CD14-positive monocyte (primary cell): Measurements from ENCODE around the gene MLLT1. TPM values are rescaled to one million over a fixed set of nuclear protein-coding genes. Genes with fewer than 3 reads are reported as not detected.

Experiments used
- DNase-seq, 3 donors: peaks; one replicate each; pipeline ENCODE4 v3.0.0-alpha.2; 2011 to 2022
- H2AFZ ChIP-seq: 2 replicates; pipeline ENCODE4 v1.6.0; 2012; ENCODE audit warnings: mild to moderate bottlenecking, low read depth, low read length, inconsistent platforms; ENCODE audit not compliant: insufficient read depth, poor library complexity, severe bottlenecking
- H3K27ac ChIP-seq, 2 donors: 1 replicate in 1 of 2; 2 replicates in 1 of 2; pipeline ENCODE4 v1.5.1; 2012 to 2013; ENCODE audit warnings: low read length in 2 of 2, control low read depth in 1 of 2, inconsistent platforms in 1 of 2, low read depth in 1 of 2, mild to moderate bottlenecking in 1 of 2
- H3K27me3 ChIP-seq, 2 donors: one replicate each; pipeline versions ENCODE4 v1.6.0 to v1.6.1; 2011 to 2013; ENCODE audit warnings: low read length in 2 of 2; ENCODE audit not compliant: control insufficient read depth in 2 of 2, insufficient read depth in 2 of 2
- H3K36me3 ChIP-seq, 2 donors: replicated peaks in 1 of 2; 1 replicate in 1 of 2; 2 replicates in 1 of 2; pipeline versions ENCODE4 v1.5.1 to v1.6.1; 2012 to 2013; ENCODE audit warnings: low read length in 2 of 2, control low read depth in 1 of 2, inconsistent platforms in 1 of 2, mild to moderate bottlenecking in 1 of 2; ENCODE audit not compliant: insufficient read depth in 2 of 2, control insufficient read depth in 1 of 2
- H3K4me1 ChIP-seq, 2 donors: 1 replicate in 1 of 2; 2 replicates in 1 of 2; pipeline versions ENCODE4 v1.5.1 to v1.6.1; 2012 to 2013; ENCODE audit warnings: low read length in 2 of 2, control low read depth in 1 of 2, inconsistent platforms in 1 of 2, mild to moderate bottlenecking in 1 of 2, moderate library complexity in 1 of 2; ENCODE audit not compliant: insufficient read depth in 2 of 2, control insufficient read depth in 1 of 2
- H3K4me2 ChIP-seq: replicated peaks from 2 replicates; pipeline ENCODE3; 2012; ENCODE audit warnings: low read length, moderate library complexity, mild to moderate bottlenecking; ENCODE audit not compliant: poor library complexity, severe bottlenecking; ENCODE audit errors: extremely low read depth
- H3K4me3 ChIP-seq, 3 experiments: fragments of 200-600 bp in 1 of 3; sonication (generic) in 1 of 3; replicated peaks in 1 of 3; 1 replicate in 2 of 3; 2 replicates in 1 of 3; pipeline ENCODE4 v1.5.1; 2011 to 2013; ENCODE audit warnings: low read length in 3 of 3, mild to moderate bottlenecking in 3 of 3, control low read depth in 2 of 3, low read depth in 2 of 3, inconsistent platforms in 1 of 3, moderate library complexity in 1 of 3
- H3K79me2 ChIP-seq: 2 replicates; pipeline ENCODE4 v1.6.0; 2012; ENCODE audit warnings: mild to moderate bottlenecking, control low read depth, inconsistent platforms, low read length, moderate library complexity; ENCODE audit not compliant: insufficient read depth
- H3K9ac ChIP-seq: 2 replicates; pipeline ENCODE4 v1.6.0; 2017; ENCODE audit warnings: low read length, mild to moderate bottlenecking; ENCODE audit not compliant: insufficient read depth, poor library complexity, severe bottlenecking
- H3K9me3 ChIP-seq, 2 donors: replicated peaks in 1 of 2; 1 replicate in 1 of 2; 2 replicates in 1 of 2; pipeline versions ENCODE4 v1.5.1 to v1.6.1; 2012 to 2013; ENCODE audit warnings: low read length in 2 of 2, control low read depth in 1 of 2; ENCODE audit not compliant: control insufficient read depth in 1 of 2, insufficient read depth in 1 of 2
- H4K20me1 ChIP-seq: 2 replicates; pipeline ENCODE4 v1.6.0; 2012; ENCODE audit warnings: mild to moderate bottlenecking, low read length, control low read depth, moderate library complexity; ENCODE audit not compliant: insufficient read depth
- H3K27ac Mint-ChIP-seq, 7 donors: one replicate each; pipeline ENCODE4 v1.8.0; 2020; ENCODE audit warnings: mild to moderate bottlenecking in 7 of 7, mixed read lengths in 7 of 7, moderate library complexity in 6 of 7, inconsistent platforms in 2 of 7
- H3K27me3 Mint-ChIP-seq, 3 donors: one replicate each; pipeline ENCODE4 v1.8.0; 2021 to 2022; ENCODE audit warnings: low read depth in 3 of 3, mild to moderate bottlenecking in 3 of 3, mixed read lengths in 3 of 3, moderate library complexity in 3 of 3, inconsistent platforms in 1 of 3
- H3K36me3 Mint-ChIP-seq, 2 donors: one replicate each; pipeline ENCODE4 v1.8.0; 2020; ENCODE audit warnings: mixed read lengths in 2 of 2, inconsistent platforms in 1 of 2, mild to moderate bottlenecking in 1 of 2
- H3K4me1 Mint-ChIP-seq: one replicate; pipeline ENCODE4 v1.8.0; 2020; ENCODE audit warnings: mild to moderate bottlenecking, mixed read lengths
- H3K4me3 Mint-ChIP-seq, 2 donors: one replicate each; pipeline ENCODE4 v1.8.0; 2020; ENCODE audit warnings: mild to moderate bottlenecking in 2 of 2, mixed read lengths in 2 of 2, moderate library complexity in 1 of 2
- H3K9me3 Mint-ChIP-seq, 7 donors: one replicate each; pipeline ENCODE4 v1.8.0; 2020 to 2022; ENCODE audit warnings: mixed read lengths in 7 of 7, mild to moderate bottlenecking in 6 of 7, moderate library complexity in 6 of 7, inconsistent platforms in 2 of 7
- WGBS: methylation state at CpG from one replicate; pipeline ENCODE4 v1.1.5; 2013; ENCODE audit warnings: missing lambda C conversion rate; ENCODE audit not compliant: insufficient coverage; 5-methylcytosine and 5-hydroxymethylcytosine counted together
- intact Hi-C, 2 donors: fragments of 100-400 bp; cut with micrococcal nuclease; formaldehyde crosslinking; loops; one replicate each; pipeline versions ENCODE4 v1.15.0 to v1.15.1; 2023
- polyA plus RNA-seq, 3 donors: library from polyadenylated mRNA; depleted of rRNA in 1 of 3; unstranded in 2 of 3; stranded (reverse) in 1 of 3; fragments of 300-500 nt in 2 of 3; fragments of >200 nt in 1 of 3; fragmentation: Illumina TruSeq in 2 of 3; gene quantifications; 1 replicate in 2 of 3; 2 replicates in 1 of 3; pipeline ENCODE4 v1.2.3, GENCODE V29; 2012 to 2021
- TF ChIP-seq, protein P1 (sequence below): fragments of 200-600 bp; IDR thresholded peaks from one replicate; pipeline ENCODE4 v1.8.0; 2022; ENCODE audit warnings: antibody characterized with exemption, mild to moderate bottlenecking

MLLT1 gene
- polyA plus RNA-seq, 3 donors, result 0.65 to 17.3 (median 0.99) TPM

- Histone ChIP-seq H3K27me3 (no peaks in the 10 kb centered on the region), H3K79me2 (no peaks in the 10 kb centered on the region), H3K9me3 (no peaks in the 10 kb centered on the region), H4K20me1 (peaks cover 22% of the 10 kb centered on the region), H3K9ac (no peak overlapping the region), H2AFZ (no peak overlapping the region), H3K4me3 (no peak overlapping the region), H3K4me2 (no peak overlapping the region), H3K4me1 (no peaks in the 10 kb centered on the region), H3K27ac (no peak overlapping the region), H3K36me3 (peaks cover 50 to 71% of the 10 kb centered on the region in 2 donors)
- TF ChIP-seq, protein P1, sequence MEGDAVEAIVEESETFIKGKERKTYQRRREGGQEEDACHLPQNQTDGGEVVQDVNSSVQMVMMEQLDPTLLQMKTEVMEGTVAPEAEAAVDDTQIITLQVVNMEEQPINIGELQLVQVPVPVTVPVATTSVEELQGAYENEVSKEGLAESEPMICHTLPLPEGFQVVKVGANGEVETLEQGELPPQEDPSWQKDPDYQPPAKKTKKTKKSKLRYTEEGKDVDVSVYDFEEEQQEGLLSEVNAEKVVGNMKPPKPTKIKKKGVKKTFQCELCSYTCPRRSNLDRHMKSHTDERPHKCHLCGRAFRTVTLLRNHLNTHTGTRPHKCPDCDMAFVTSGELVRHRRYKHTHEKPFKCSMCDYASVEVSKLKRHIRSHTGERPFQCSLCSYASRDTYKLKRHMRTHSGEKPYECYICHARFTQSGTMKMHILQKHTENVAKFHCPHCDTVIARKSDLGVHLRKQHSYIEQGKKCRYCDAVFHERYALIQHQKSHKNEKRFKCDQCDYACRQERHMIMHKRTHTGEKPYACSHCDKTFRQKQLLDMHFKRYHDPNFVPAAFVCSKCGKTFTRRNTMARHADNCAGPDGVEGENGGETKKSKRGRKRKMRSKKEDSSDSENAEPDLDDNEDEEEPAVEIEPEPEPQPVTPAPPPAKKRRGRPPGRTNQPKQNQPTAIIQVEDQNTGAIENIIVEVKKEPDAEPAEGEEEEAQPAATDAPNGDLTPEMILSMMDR, result no peak
- H3K36me3 Mint-ChIP-seq, result peaks cover 22 to 51% of the 10 kb centered on the region in 2 donors
- intact Hi-C loops, result no loop called here
- H3K9me3 Mint-ChIP-seq, result no peaks in the 10 kb centered on the region
- WGBS, result 97% methylated on average over 24 of the region's 36 CpGs
- H3K4me3 Mint-ChIP-seq, result no peak overlapping the region
- no peak for DNase-seq
- H3K4me1 Mint-ChIP-seq, result peaks cover 4% of the 10 kb centered on the region
- H3K27ac Mint-ChIP-seq, result no peak overlapping the region
- H3K27me3 Mint-ChIP-seq, result peaks cover 0 to 1% (median 0%) of the 10 kb centered on the region in 3 donors
These were observed 63.4 kb downstream of the MLLT1 start for GRCh38 chr19:6216236-6216995.

GRCh38 chr19:6215701-6216235 lies 64.0 kb downstream of the MLLT1 start:
- 96% methylated on average over 12 of the region's 15 CpGs for WGBS
- intact Hi-C loops, result no loop called here
- DNase-seq, result no peak
- H3K27ac ChIP-seq, result no peak overlapping the region
- Mint-ChIP-seq H3K9me3 (no peaks in the 10 kb centered on the region), H3K27me3 (peaks cover 0 to 1% (median 0%) of the 10 kb centered on the region in 3 donors), H3K4me3 (no peak overlapping the region), H3K36me3 (peaks cover 24 to 52% of the 10 kb centered on the region in 2 donors), H3K27ac (no peak overlapping the region), H3K4me1 (peaks cover 4% of the 10 kb centered on the region)
- no peaks in the 10 kb centered on the region for H3K27me3 ChIP-seq
- peaks cover 45 to 65% of the 10 kb centered on the region in 2 donors for H3K36me3 ChIP-seq
- no peaks in the 10 kb centered on the region for H3K9me3 ChIP-seq
- no peak overlapping the region for H3K4me3 ChIP-seq
- TF ChIP-seq, protein P1, result no peak
- H2AFZ ChIP-seq, result no peak overlapping the region
- H3K79me2 ChIP-seq, result no peaks in the 10 kb centered on the region
- no peak overlapping the region for H3K9ac ChIP-seq
- H3K4me1 ChIP-seq, result no peaks in the 10 kb centered on the region
- H3K4me2 ChIP-seq, result no peak overlapping the region
- H4K20me1 ChIP-seq, result peaks cover 22% of the 10 kb centered on the region
